Breast epithelium (tissue), 4 donors: Measurements from ENCODE around the gene ZC3H13. TPM values are rescaled to one million over a fixed set of nuclear protein-coding genes. Genes with fewer than 3 reads are reported as not detected.

Experiments
- DNase-seq, 2 donors: peaks; one replicate each; pipeline ENCODE4 v3.0.0-alpha.2; 2019; ENCODE audit warnings: low spot score in 2 of 2
- H3K27ac ChIP-seq, 2 donors: fragments of 200-600 bp; sonication (generic) in 1 of 2; one replicate each; pipeline ENCODE4 v1.5.1; 2016 to 2019; ENCODE audit warnings: mild to moderate bottlenecking in 1 of 2
- H3K27me3 ChIP-seq, 2 donors: fragments of 200-600 bp; sonication (generic) in 1 of 2; one replicate each; pipeline versions ENCODE4 v1.5.1 to v1.6.0; 2017 to 2019; ENCODE audit warnings: control low read depth in 1 of 2, mild to moderate bottlenecking in 1 of 2
- H3K36me3 ChIP-seq: fragments of 200-600 bp; one replicate; pipeline ENCODE4 v1.5.1; 2019
- H3K4me1 ChIP-seq, 2 donors: fragments of 200-600 bp; sonication (generic); one replicate each; pipeline ENCODE4 v1.5.1; 2016 to 2019; ENCODE audit warnings: control low read depth in 1 of 2
- H3K4me3 ChIP-seq, 3 donors: fragments of 200-600 bp; sonication (generic); 1 replicate in 2 of 3; 2 replicates in 1 of 3; pipeline ENCODE4 v1.5.1; 2016 to 2019; ENCODE audit warnings: mild to moderate bottlenecking in 3 of 3, moderate library complexity in 2 of 3
- H3K9me3 ChIP-seq, 2 donors: fragments of 200-600 bp; sonication (generic) in 1 of 2; one replicate each; pipeline ENCODE4 v1.5.1; 2016 to 2019; ENCODE audit warnings: control low read depth in 1 of 2
- POLR2A ChIP-seq: fragments of 450-650 bp; IDR thresholded peaks from one replicate; pipeline ENCODE4 v1.6.1; 2016; ENCODE audit warnings: antibody characterized with exemption, mild to moderate bottlenecking, moderate library complexity
- POLR2AphosphoS5 ChIP-seq, 3 donors: sonication (generic); formaldehyde crosslinking; IDR thresholded peaks; one replicate each; pipeline ENCODE4 v1.6.1; 2017; ENCODE audit warnings: antibody characterized with exemption in 3 of 3
- intact Hi-C: fragments of 100-400 bp; cut with DNase I; formaldehyde crosslinking; loops from one replicate; pipeline ENCODE4 v1.15.1; 2023; ENCODE audit warnings: low total_unique reads
- total RNA-seq, 3 donors: library from RNA; depleted of rRNA; stranded (reverse); fragments of >200 nt; gene quantifications; one replicate each; pipeline ENCODE4 v1.1.0, GENCODE V29; 2016
- TF ChIP-seq, protein P1 (sequence below), 3 donors: fragments of 450-650 bp; IDR thresholded peaks; one replicate each; pipeline ENCODE4 v1.5.1; 2016 to 2017; ENCODE audit warnings: antibody characterized with exemption in 3 of 3, mild to moderate bottlenecking in 3 of 3, moderate library complexity in 3 of 3

The ZC3H13 gene
- total RNA-seq, 3 donors from 2014 or later = 31.0 to 40.6 (median 38.9) TPM

- Histone ChIP-seq H3K9me3 (no peaks in the 10 kb centered on the region), H3K36me3 (no peaks in the 10 kb centered on the region), H3K27ac (no peak overlapping the region), H3K4me3 (no peak overlapping the region), H3K4me1 (no peaks in the 10 kb centered on the region), H3K27me3 (no peaks in the 10 kb centered on the region)
- intact Hi-C loops = no loop called here
- TF ChIP-seq, protein P1, sequence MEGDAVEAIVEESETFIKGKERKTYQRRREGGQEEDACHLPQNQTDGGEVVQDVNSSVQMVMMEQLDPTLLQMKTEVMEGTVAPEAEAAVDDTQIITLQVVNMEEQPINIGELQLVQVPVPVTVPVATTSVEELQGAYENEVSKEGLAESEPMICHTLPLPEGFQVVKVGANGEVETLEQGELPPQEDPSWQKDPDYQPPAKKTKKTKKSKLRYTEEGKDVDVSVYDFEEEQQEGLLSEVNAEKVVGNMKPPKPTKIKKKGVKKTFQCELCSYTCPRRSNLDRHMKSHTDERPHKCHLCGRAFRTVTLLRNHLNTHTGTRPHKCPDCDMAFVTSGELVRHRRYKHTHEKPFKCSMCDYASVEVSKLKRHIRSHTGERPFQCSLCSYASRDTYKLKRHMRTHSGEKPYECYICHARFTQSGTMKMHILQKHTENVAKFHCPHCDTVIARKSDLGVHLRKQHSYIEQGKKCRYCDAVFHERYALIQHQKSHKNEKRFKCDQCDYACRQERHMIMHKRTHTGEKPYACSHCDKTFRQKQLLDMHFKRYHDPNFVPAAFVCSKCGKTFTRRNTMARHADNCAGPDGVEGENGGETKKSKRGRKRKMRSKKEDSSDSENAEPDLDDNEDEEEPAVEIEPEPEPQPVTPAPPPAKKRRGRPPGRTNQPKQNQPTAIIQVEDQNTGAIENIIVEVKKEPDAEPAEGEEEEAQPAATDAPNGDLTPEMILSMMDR (IDR thresholded peaks at IDR 0.05) = no peak
- TF ChIP-seq POLR2A = no peak
- DNase-seq = no peak
Measured at GRCh38 chr13:46063292-46063691, 10.7 kb upstream of the ZC3H13 start.

DNA sequence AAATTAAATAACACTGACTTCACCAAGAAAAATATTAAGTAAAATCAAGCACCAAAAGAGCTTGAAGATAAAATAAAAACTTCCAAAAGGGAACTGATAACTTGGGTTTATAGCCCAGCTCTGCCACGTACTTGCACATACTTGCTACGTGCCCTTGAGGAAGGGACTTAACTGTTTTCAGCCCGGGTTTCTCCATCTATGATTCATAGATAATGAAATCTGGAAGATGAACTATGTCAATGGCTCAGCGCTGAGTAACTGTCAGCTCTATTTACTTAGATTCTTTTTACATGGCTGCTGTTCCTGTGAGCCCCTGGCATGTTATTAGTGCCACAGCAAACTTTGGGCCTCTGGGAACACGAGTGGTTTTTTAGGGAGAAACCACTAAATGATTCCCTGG, 9.6 kb upstream of the ZC3H13 start:
- Histone ChIP-seq H3K27ac (no peak overlapping the region), H3K27me3 (no peaks in the 10 kb centered on the region), H3K36me3 (no peaks in the 10 kb centered on the region), H3K9me3 (no peaks in the 10 kb centered on the region), H3K4me1 (no peaks in the 10 kb centered on the region), H3K4me3 (no peak overlapping the region)
- no peak for TF ChIP-seq POLR2AphosphoS5 (IDR thresholded peaks at IDR 0.05)
- DNase-seq = no peak
- intact Hi-C loops = no loop called here

GRCh38 chr13:46059405-46059804, 6.9 kb upstream of the ZC3H13 start:
- no peak for TF ChIP-seq POLR2AphosphoS5 (IDR thresholded peaks at IDR 0.05)
- TF ChIP-seq, protein P1 (IDR thresholded peaks at IDR 0.05) = no peak
- TF ChIP-seq POLR2A = no peak
- Histone ChIP-seq H3K27me3 (no peaks in the 10 kb centered on the region), H3K27ac (no peak overlapping the region), H3K36me3 (no peaks in the 10 kb centered on the region), H3K4me3 (no peak overlapping the region), H3K4me1 (no peaks in the 10 kb centered on the region), H3K9me3 (no peaks in the 10 kb centered on the region)
- DNase-seq = no peak
- intact Hi-C loops = no loop called here

DNA sequence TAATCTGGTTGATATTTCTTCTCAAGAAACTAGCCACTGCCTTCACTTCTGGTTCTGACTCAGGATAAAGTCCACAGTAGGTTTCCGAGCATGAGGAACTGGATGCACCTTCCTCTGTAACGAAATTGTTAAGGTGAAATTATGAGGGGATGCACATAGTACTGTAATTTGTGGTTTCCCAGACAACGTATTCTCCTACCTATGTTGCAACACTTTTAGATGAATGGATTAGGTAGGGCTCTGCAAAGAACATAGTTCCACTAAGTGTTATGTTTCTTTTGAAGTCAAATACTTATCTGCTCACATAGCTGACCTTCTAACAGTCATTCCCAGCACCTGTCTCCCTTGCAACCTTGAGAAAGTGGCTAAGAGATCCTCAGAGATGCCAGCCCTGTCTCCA, 5.7 kb upstream of the ZC3H13 start:
- Histone ChIP-seq H3K36me3 (no peaks in the 10 kb centered on the region), H3K9me3 (no peaks in the 10 kb centered on the region), H3K4me1 (no peaks in the 10 kb centered on the region), H3K27me3 (no peaks in the 10 kb centered on the region), H3K4me3 (no peak overlapping the region), H3K27ac (no peak overlapping the region)
- intact Hi-C loops = no loop called here
- TF ChIP-seq POLR2A (no peak), POLR2AphosphoS5 (IDR thresholded peaks at IDR 0.05) (no peak)
- TF ChIP-seq, protein P1 (IDR thresholded peaks at IDR 0.05) = no peak
- no peak for DNase-seq

GRCh38 chr13:46057256-46058015, 4.9 kb upstream of the ZC3H13 start:
- H3K4me1 ChIP-seq = no peaks in the 10 kb centered on the region
- intact Hi-C loops = no loop called here
- H3K27me3 ChIP-seq = no peaks in the 10 kb centered on the region
- H3K36me3 ChIP-seq = no peaks in the 10 kb centered on the region
- no peak for TF ChIP-seq POLR2AphosphoS5 (IDR thresholded peaks at IDR 0.05)
- peak in 1 of 2 donors; percentile 26 for DNase-seq
- no peak overlapping the region for H3K4me3 ChIP-seq
- no peaks in the 10 kb centered on the region for H3K9me3 ChIP-seq
- no peak overlapping the region for H3K27ac ChIP-seq

- intact Hi-C loops = no loop called here
- Histone ChIP-seq H3K27ac (peak overlapping the region; percentile 93 to 97), H3K4me1 (peaks cover 0 to 5% of the 10 kb centered on the region in 2 donors), H3K27me3 (no peaks in the 10 kb centered on the region), H3K9me3 (no peaks in the 10 kb centered on the region), H3K4me3 (peak overlapping the region; percentile 79 to 91 (median 85)), H3K36me3 (no peaks in the 10 kb centered on the region)
- no peak for TF ChIP-seq POLR2AphosphoS5 (IDR thresholded peaks at IDR 0.05)
- TF ChIP-seq, protein P1 (IDR thresholded peaks at IDR 0.05) = no peak
- no peak for TF ChIP-seq POLR2A
- no peak for DNase-seq
Measured at GRCh38 chr13:46053162-46054012, 841 bp upstream of the ZC3H13 start.
